Stromal cell of bone marrow (primary cell): ENCODE results near the gene BPIFA3.

Experiments used
- DNase-seq: peaks from one replicate; pipeline ENCODE4 v3.0.0-alpha.2; 2012; ENCODE audit warnings: low read depth

The BPIFA3 gene

DNA sequence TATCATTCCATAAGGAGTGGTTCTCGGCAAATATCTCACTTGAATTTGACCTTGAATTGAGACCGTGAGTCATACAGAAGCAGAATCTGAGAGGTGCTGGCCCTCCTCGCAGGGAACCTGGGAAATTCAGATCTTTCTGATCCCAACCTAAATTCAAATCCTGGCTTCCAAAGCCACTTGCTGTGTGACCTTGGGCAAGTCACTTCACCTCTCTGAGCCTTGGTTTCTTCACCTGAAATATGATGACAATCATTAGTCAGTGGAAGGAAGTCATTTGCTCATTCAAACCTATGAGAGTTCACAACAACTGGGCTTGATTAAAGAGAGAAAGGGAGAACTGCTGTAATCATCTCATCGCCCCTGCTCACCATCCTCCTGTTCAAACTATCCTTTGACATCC, 7.2 kb downstream of the BPIFA3 start:
- no peak for DNase-seq

DNA sequence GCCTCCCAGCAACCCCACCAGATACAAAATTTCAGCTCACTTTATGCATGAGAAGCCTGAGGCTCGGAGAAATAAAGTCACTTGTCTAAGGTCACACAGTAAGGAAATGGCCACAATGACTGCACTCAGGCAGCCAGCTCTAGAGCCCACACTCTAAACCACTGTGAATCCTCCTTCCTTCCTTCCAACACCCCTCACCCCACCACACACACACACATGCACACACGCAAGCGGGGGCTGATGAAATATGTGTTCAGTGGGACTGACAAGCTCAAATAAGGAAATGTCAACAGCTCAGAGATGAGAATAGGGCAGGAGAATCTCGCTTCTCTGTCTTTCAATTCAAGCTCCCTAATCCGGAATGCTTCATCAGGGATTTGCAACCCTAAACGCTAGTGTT, 12.7 kb downstream of the BPIFA3 start:
- DNase-seq: no peak

DNA sequence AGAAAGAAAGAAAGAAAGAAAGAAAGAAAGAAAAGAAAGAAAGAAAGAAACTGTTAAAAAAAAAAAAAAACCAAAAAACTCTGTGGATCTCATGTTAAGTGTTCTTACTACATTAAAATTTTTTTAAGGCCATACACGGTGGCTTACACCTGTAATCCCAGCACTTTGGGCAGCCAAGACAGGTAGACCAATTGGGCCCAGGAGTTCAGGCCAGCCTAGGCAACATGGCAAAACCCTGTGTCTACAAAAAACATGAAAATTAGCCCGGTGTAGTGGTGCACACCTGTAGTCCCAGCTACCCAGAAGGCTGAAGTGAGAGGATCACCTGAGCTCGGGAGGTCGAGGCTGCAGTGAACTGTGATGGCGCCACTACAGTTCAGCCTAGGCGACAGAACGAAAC, 14.1 kb downstream of the BPIFA3 start:
- no peak for DNase-seq

DNA sequence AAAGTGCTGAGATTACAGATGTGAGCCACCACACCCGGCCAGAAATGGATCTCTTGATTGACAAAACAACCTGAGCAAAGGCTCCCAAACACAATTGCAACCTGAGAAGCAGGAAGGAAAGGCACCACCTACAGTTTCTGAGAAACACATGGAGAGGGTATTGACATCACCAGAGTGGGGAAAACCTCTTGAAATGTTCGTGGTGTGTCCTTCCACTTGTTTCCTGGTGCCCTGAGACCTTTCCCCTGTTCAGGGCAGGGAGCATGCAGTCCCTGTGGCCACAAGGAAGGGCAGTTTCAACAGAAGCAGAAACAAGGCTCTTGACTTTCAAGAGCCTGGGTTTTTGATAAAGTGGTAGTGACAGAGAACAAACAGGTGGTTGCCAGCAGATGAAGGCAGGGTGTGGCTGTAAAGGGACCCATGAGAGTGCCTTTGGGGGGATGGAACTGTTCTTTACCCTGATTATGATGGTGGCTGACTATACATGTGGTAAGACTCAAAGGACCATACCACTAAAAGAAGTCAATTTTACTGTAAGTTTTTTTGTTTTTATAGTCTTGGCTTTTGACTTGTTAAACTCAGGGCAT, 15.4 kb downstream of the BPIFA3 start:
- no peak for DNase-seq

DNA sequence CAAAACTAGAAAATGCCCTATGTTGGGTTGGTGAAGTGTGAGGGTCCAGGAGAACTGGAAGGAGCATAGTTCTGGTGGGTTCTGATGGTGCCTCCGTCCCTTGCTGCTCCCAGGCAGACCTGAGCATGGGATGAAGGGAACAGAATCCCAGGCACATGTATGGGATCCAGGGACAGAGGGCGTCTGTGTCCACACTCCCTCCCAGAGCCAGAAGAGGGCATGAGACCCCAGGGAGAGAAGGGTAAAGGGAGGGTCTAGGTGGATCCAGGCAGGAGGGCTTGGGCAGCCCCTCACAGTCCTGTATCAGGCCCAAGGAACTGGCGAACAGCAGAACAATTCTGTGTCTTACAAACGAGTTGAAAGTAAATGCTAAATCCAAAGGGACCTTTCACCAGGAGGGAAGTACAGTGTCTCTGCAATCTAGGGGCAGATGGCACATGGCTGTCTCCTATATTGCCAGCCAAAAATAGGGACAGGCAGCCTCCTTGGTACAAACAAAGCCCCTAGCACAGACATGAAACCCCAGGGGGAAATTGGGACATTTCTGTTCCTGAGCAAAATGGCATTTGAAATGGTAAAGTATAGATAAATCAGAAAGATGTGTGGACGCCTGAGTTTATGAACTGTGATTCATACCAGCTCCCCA, 16.1 kb downstream of the BPIFA3 start:
- no peak for DNase-seq

DNA sequence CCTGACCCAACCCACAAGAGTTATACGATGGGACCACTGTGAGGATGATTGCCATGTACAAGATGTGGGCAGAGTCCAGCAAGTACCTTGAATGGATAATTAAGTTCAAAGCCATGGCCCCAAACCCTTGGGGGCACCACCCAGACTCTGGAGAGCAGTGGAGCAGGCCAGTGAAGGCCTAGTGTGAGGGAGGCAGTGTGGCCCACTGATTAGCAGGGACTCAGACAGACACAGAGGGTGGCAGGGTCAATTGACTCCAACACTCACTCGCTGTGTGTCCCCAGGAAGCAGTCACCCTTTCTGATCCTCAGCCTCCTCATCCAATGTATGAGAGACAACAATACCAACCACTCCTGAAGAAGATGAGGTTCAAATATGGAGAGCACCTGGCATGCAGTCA, 16.9 kb downstream of the BPIFA3 start:
- no peak for DNase-seq

DNA sequence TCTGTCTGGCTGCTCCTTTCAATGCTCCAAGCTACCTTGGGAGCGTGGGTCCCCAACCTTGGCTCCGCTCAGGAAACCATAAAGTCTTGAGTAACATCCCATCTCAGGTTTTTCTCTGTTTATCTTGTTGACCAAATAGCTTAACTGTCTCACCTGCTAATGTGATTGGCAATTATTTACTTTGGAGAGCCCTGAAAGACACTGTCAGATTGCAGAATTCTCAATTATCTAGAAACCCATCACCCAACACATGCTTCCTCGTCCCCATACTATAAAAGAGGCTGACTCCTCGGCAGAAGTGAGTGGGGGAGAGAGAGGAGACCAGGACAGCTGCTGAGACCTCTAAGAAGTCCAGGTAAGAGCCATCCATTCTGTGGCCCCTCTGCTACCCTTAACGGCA, 18.5 kb downstream of the BPIFA3 start, which contains the start of gene BPIFA1:
Gene BPIFA1, plus strand, starts transcription at position 301 of the 400 bp plus-strand sequence. CDS start 1,716 bp downstream, outside the sequence.
- DNase-seq: no peak

DNA sequence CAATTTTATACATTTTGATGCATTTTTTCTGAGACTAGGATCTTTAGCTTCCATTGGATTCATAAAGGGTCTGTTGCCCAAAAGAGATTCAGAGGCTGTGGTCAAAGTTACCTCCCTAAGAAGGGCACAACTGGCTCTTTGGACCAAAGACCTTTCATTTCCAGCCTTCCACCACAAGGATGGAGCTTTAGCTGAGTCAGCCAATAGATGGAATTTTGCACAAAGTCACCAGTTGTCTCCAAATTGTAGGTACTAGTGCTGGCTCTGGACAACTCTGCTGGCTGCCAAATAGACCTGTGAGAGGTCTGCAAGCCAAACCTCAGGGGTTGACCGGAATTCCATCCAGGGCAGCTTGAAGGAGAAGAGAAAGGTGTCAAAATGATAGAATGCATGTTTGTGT, 19.2 kb downstream of the BPIFA3 start:
- DNase-seq: no peak

DNA sequence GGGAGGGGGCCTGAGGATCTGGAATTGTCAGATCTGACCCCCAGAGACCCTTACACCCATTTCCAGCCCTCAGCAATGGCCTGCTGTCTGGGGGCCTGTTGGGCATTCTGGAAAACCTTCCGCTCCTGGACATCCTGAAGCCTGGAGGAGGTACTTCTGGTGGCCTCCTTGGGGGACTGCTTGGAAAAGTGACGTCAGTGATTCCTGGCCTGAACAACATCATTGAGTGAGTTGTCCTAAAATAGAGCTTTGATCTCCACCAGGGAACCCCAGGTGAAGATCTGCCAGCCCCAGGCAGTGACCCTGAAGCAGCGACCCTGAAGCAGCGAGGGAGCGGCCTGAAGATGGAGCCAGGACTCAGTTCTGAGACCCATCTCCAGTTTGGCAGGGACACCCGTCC, 20.8 kb downstream of the BPIFA3 start:
- DNase-seq: no peak

DNA sequence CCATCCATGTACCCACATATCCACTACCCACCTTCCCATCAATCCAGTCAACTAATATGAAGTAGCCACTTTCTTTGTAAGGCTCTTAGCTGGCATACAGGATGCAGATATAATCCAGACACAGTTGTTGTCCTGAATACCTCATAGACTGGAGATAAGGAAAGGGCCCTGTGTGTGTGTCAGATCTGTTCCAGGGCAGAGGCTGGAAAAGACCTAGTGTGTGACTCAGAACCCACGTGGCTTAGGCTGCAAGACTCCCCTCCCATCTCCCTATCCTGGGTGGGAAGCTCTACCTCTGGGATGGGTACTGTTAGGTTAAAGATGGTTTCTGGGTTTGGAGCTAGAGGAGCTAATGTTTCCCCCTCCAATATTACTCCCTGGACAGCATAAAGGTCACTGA, 22.3 kb downstream of the BPIFA3 start:
- no peak for DNase-seq

DNA sequence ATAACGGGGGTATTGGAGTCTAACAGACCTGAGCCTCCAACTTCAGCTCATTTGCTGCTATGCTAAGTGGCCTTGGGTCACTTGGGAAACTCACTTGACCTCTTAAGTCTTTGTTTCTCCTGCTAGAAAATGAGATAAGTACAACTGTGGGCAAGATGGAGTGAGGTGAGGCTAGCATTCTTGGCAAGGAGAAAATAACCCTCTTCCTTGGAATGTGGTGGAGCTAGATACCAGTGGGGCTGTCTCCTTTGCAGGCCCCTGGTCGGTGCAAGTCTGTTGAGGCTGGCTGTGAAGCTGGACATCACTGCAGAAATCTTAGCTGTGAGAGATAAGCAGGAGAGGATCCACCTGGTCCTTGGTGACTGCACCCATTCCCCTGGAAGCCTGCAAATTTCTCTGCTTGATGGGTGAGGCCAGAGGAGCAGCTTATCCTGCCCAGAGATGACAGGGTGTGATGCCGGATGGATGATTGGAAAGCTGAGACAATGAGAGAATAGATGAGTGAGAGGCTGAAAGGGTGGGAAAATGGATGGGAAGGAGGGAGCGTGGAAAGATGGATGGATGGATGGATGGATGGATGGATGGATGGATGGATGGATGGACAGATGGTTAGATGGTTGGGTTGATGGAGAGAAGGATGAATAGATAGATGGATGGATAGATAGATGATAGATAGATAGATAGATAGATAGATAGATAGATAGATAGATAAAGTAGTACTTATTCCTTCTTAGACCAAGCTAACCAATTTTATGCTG, 23.0 kb downstream of the BPIFA3 start:
- DNase-seq: no peak

DNA sequence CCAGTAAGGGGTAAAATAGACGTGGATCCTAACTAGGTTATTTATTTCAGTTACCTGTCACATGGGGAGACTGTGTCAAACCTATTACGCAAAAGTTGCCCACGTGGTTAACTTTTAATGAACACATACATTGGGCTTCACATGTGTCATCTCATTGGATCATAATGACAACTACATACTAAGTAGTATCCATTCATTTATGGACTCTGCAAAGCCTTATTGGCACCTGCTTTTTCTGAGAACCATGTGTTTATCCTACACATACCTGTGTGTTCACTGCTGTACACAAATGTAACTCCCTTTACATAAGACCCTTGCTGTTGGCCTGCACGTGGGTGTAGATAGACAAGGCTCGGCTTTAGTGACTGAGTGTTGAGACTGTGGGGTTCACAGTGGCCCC, 23.8 kb downstream of the BPIFA3 start:
- no peak for DNase-seq

DNA sequence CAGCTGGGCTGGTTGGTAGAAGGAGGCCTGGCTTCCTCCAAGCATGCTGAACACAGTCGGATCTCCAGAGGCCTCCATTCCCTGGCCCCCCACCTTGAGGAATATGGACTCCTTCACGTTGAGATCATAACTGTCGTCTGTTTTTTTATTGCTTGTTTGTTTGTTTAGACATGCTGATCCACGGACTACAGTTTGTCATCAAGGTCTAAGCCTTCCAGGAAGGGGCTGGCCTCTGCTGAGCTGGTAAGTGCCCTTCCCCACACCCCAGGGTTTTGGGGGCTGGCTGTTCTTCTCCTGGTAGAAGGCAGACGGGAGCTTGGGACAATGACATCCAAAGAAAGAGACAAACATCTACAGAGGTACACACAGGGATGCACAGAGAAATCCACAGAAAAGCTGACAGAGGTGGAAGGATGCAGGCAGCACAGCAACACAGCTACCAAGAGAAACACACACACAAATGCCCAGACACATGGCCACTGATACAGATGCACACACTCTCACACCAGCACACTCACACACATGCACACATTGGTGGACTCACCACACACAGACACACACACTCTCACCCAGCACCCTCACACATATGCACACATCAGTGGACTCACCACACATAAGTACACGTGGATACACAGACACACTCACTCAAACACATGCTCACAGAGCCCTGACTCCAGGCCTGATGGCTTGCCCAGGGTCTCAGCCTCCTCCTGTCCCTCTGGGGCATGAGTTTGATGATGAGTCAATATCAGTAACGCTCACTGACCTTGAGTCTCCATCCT, 25.4 kb downstream of the BPIFA3 start:
- no peak for DNase-seq

DNA sequence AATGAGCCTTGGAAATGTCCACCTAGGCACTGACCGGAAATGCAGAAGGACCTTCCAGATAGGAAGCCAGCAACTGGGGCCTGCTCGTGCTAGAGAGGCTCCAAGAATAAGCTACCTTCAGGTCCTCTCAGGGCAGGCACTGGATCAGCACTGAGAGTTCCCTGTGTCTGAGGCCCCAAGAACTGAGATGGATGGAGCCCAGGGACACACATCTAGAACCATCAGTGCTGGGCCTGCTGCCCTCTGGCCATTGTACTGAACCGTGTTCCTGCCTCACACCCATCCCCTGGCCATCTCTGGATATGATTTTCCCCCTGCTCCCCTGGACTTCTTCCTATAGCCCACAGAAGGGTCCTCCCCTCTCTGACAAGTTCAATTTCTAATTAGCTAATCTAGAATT, 28.9 kb downstream of the BPIFA3 start:
- no peak for DNase-seq

DNA sequence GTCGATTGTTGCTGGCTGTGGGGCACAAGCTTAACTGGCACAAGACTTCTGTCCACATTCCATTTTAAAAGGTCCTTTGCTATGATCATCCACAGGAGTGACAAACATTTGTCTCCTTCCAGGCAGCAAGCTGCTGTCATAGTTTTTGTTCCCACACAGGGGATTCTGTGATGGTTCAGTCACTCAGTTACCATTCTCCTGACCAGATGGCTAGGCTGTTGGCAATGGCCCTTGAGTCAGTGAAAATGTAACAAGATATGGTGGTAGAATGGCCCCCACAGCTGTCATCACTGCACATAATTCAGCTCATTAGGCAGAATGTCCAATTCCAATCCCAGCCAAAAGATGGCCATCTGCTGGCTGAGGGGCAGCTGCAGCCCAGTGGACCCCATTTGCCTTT, 32.3 kb downstream of the BPIFA3 start:
- DNase-seq: no peak

DNA sequence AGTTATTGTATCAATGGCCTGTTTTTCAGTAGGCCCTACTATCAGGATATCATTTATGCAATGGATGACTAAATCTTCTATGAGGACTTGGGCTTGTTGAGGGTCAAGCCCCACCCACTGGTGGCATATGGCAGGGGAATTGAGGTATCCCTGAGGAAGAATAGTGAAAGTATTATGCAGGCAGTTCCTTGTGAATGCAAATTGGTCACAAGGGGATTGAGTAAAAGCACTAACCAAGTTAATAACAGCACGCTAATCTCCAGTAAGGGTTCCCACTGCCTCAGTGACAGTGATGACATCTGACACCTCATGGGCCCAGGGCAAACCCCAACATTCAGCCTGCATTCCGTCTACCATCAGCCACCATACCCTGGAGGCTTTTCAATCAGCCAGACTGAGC, 33.5 kb downstream of the BPIFA3 start:
- no peak for DNase-seq

DNA sequence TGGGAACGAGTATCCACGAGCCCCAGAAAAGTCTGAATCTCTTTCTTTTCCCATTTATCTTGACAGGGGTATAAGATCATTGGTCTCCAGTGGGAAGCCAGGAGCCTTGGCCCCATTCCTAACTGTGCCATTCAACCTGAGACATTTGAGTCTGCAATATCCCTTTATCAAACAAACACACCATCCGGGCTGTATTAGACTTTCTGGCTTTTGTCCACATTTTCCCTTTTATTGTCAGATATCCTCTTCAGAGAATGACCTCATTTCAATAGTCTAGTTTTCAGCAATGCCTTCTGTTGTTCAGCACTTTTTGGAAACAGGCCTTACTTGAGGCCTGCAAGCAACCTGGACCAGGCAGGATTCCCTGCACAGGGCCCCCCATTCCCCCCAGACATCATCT, 34.3 kb downstream of the BPIFA3 start:
- DNase-seq: no peak

DNA sequence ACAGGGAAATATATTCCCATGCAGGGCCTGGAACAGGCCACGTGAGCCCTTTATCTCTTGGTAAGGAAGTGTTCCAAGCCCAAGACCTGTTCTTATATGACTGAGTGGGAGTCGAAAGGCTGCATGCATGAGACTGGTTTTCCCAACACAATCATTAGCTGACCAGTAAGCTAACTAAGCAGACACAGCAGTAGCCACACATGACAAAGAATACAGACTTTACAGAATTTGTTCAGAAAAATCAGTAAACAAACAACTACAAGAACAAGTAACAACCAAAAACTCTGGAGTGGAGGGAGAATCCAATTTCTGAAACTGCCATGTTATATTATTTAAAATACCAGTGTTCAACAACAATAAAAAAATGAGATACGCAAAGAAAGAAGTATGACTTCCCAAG, 35.3 kb downstream of the BPIFA3 start:
- DNase-seq: no peak

DNA sequence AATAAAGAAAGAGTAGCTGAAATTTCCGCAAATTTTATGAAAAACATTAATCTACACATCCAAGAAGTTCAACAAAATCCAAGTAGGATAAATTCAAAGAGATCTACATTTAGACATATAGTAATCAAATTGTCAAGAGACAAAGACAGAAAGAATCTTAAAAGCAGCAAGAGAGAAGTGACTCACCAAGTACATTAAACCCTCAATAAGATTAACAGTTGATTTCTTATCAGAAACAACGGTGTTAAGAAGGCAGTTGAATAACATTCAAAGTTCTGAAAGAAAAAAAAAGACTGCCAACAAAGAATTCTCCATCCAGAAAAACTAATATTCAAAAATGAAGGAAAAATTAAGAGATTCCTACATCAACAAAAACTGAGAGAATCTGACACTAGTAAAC, 37.9 kb downstream of the BPIFA3 start:
- DNase-seq: no peak

DNA sequence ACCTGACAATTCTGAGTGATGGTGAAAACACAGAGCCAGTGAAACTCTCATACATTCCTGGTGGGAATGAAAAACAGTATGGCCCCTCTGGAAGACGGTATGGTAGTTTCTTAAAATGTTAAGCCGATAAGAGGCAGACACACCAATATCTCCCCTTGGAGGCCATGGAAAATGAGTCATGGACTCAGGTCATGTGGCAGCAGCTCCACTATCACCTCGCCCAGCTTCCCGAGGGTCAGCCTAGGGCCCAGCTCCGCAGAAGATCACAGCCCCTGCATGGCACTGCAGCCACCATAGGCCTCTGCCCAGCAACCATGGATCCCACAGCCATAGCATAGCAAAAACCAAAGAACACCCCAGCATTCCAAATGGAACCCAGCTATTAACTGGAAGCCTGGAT, 40.1 kb downstream of the BPIFA3 start:
- DNase-seq: no peak

DNA sequence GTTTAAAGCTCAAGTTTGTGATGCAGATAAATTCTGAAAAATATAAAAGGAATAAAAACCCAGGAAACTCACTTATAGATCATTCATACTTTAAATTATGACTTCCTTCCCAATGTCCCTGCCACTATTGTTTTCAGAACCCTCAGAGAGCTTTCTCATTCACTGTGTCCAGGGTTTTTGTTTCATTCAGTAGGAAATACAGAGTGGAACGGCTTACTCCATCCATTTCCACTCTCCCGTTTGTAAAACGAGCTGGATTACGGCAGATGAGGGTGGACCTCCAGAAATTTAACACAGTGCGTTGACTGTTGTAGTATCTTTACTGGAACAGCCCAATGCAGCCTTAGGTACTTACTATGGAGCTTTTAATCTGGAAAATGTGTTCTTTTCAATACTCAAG, 42.2 kb downstream of the BPIFA3 start:
- no peak for DNase-seq

DNA sequence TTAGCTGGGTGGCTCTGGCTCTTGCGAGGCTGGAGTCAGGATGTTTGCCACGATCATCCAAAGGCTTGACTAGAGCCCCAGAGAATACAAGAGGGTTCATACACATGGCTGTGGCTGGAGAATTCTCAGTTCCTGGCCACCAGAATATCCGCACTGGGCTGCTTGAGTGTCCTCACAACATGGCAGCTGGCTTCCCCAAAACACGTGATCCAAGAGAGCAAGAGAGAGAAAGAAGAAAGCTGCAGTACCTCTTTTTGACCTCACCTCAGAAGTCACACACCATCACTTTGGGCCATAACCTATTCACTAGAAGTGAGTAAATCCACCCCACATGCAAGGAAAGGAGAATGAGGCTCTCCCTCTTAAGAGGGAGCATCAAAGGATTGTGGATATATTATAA, 44.3 kb downstream of the BPIFA3 start:
- DNase-seq: no peak

DNA sequence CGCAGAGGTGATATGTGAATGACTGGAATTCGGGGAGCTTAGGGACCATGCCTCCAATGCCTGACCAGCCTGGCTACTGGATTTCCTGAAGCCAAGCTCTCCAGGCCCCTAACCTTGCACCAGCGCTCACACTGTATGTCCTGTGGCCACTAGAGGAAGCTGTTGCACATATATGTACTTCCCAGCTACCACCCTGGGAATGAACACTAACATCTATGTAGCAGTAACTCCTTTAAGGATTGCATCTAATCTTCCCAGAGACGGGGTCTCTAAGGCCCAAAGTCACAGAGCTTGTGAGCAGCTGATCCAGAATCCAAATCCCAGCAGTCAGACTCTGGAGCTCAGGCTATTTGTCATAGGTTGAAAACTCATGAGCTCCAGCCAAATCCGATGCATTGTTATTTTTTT, 45.5 kb downstream of the BPIFA3 start:
- DNase-seq: peak; percentile 31
